HG03159 (cell line): ENCODE measurements around the gene RALGDS.

Experiments used
- ATAC-seq: cut with Tn5 transposase; IDR thresholded peaks from one replicate; pipeline ENCODE4 v1.9.1; 2021; ENCODE audit warnings: mild to moderate bottlenecking, moderate library complexity; ENCODE audit not compliant: unreplicated experiment

RALGDS gene

DNA sequence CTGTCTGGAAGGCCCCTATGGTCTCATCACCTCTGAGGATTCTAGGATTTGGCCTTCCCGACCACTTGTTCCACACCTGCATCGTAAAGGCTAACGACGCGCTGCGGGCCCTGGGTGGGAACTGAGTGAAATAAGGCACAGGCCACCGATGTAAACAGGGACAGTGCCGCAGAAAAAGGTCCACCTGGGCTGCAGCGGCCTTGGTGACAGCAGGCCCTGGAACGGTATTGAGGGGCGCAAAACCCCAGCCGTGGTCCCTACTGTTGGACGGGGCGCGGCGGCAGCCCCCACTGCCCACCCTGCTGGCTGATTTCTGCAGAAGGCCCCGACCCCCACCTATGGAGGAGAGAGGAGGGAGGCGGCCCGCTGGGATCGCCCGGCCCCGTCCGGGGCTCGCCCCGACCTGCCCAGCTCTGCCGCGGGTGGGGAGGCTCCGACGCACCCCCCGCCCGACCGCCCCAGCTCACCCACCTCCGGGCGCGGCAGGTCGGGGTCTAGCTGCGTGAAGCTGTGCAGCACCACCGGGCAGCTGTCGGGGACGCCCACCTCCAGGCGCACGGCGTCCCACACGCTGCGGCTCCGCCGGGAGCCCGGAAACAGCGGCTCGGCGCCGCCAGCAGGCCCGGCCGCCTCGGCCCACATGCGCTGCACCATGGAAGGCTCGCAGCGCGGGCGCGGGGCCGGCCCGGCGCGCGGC, 391 bp downstream of the RALGDS start:
- peak; percentile 15 for ATAC-seq

DNA sequence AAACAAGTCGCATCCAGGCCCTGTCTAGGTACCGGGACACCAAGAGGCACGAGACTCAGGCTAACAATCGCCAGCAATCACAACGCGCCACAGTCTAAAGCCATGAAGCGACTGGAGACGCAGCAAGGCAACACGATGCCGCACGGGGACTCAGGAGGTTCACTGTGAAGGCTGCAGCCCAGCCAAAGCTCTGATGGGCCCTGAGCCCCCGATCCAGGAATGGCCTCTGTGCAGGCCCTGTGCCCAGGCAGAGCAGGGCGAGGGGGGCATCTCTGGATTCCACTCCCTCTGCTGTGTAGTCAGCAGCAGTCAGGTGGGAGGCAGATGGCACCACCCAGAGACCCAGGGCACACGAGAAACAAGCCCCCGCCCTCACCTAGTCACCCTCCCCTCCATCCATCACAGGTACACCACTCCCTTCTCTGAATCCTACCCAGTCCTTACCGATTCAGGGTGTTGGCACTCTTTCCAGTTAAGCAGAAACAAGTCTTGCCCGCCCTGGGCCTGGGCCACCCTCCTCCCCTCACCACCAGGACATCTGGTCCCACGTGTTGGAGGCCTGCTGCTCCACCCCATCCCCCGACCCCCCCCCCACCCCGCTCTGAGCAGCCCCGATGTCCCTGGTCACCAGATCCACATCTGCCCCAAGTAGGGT, 1.1 kb downstream of the RALGDS start:
- no peak for ATAC-seq

DNA sequence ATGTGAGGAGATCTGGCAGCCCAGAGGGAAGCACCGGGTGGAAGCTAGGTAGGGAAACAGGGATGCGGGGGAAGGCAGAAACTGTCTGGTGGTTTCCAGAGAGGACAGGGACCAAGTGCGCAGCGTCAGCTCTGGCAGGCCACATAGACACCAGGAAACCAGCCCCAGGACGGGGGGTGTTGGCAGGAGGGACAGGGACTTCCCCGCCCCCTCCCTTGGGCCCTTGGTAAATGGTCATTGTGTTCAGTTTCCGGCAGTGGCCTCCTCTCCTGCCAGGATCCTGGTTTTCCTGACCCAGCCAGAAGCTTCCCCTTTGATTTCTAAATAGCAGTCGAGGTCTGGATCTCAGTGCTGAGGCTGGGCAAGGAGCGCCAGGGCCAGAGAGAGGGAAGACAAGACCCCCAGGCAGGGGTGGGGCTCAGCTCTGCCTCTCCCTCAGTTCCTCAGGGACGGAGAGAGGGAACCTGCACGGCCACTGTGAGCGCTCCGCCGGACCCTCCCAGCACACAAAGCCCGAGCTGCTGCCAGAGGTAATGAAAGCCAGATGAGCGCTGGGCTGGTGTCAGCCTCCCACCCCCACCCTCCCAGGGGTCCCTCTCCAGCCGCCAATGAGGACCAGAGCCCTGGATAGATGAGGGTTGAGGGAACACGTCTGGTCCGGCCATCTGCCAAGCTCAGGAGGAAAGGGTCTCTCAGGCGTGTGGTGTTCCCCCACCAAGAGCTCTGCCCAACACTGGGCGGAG, 1.8 kb downstream of the RALGDS start:
- ATAC-seq, result no peak

DNA sequence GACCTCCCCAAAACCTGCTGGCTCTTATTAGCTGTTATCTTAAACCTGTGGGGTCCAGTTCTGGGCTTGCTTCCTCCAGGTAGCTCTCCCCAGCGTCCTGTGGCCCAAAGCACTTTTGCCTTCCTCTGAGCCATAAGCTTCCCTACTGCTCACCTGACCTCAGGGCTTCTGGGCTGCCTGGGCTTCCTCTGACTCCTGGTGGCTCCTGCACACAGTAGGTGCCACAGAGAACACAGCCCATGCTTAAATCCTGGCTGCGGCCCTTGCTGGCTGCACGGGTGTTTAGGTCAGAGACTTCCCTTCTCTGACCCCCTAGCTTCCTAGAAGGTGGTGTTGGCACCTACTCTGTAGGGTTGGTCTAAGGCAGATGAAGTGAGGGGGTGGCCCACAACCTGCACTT, 2.5 kb downstream of the RALGDS start:
- no peak for ATAC-seq

DNA sequence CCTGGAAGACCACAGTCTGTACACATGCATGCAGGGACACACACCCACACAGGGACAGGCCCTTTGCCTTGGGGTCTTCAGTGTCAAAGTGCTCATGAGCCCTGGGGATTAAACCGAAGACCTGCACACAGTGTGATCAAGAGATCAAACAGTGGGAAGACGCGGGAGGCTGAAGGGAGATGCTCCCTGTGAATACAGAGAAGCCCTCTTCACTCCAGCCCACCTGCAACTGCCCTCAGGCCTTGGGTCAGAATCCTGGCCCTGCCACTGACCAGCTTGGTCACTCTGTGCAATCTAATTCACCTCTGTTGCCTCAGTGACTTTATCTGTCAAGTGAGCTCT, 2.9 kb downstream of the RALGDS start:
- no peak for ATAC-seq

DNA sequence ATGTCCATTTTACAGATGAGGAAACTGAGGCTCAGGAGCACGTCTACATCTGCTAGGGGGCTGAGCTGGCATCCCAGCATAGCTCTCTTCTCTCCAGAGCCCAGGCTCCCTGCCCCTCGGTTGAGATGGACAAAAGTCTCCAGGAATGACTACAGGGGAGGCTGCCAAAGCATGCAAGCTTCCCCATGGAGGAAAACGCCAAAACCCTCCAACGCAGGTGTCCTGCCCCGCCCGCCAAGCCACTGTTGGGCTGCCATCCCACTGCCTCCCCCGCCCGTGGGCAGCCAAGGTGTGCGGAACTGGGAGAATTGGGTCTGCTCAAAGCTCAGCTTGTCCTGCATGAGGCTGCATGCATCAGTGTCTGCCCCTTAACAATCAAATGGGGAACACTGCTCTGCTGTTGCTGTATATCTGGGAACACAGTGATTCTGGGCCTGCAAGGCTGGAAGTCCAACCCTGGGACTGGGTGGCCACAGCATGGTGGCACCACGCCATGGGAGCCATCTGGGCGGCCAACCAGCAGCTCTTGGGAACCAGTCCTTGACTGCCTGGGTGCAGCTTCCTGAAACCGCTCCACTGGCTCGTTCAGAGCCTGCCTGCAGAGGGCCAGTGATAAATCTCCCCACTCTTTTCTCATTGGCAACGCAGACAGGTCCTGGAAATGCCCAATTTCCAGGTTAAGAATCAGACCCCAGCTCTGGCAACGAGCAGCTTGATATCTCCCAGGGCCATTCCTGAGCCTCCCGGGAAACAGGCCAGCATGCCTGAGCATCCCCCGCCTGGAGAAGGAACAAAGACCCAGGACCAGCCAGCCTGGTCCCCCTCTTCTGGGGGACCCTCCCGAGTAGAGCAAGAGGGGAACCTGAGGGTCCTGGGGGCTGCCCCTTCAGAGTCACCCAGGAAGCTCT, 3.5 kb downstream of the RALGDS start:
- no peak for ATAC-seq

DNA sequence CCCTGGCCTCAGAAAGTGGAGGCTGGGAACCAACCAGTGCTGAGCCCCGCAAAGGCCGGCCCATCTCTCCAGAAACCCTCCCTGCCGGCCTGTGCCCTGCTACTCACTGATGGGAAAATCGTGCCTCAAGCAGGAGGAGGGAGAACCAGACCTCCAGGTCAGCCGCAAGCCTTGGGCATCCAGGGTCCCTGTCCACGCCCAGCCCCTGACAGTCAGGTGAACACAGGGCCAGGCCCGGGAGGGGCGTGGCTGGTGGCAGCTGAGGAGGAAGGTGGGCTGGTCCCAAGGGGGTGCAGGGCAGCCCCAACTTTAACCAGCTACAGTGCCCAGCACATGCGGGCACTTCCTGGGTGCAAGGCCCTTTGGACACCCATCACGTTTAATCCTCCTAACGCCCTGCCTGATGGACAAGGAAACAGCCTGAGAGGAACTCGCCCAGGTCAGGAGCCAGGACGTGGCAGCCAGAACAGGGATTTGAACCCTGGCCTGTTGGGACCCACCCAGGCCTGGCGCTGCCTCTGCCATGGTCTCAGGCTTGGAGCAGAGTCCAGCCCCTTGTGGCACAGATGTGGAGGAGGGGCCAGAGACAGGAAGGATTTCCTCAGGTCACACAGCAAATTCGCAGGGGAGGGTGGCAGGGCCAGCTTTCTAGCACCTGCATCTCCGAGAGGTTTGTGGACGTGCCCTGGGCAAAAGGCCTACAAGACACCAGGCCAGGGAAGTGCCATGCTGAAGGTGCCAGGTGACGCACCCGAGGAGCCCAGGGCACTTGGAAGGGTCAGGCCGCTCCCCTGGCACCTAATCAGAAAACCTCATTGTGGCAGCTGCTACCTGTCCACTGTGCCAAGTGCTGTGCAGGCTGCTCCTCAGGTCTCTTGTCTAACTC, 4.5 kb downstream of the RALGDS start:
- no peak for ATAC-seq

DNA sequence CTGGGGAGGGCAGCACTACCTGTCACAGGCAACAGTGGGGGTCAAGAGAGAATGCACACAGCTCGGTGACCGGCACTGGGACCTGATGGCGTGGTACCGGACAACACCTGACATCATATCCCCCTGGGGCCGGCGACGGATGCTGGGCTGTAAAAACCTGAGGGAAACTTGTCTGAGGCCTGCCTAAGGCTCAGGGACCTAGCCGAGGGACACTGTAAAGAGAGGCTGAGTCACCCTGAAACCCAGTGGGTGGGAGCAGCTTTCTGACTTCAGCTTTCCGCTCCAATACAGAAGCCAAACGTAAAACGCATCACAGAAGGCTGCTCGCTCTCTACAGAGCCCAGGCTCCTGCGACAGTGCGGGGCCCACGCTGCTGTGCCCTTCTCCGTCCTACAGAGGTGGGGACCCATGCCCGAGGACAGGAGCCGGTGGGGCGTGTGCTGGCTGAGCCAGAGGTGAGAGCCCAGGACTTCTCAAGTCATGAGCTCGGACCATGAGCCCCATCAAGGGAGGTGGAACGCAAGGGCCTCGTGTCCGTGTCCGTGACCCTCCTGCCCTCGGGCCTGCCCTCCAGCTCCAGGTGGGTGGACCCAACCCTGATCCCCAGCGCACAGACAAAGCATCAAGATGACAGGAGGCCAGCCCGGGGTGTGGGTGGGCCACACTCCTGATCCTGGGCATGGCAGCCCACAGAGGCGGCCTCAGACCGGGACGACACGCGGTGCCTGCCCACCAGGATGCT, 5.3 kb downstream of the RALGDS start:
- ATAC-seq, result peak; percentile 80

DNA sequence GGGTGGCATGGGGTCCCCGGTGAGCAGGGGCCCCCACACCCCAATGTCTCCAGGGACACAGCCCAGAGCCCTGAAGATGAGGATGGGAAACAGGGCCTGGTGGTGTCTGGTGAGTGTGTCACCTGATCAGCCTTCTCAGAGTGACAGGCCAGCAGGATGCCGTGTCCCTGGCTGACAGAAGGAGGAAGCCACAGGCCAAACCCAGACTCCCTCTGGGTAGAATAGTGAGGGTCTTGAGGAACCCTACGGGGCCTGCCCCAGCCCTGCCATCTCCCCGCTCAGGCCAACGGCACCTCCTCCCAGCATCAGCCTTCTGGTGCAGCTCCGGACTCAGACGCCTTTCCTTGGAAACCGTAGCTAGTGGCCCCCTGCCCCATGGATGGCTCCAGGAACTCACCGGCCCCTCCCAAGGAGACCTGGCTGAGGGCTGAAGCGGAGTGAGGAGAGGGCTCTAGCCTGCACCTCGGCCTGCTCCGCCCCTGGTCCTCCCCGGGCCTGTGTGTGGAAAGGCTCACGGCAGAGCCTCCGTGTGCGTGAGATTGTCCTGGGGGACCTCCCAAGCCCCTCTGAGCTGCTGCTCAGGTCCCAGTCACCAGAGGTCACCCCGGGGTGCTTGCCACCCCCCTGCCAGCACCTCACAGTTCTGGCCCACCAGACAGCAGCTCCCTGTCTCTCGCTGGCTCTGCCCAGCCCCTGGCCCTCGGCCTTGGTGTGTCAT, 6.0 kb downstream of the RALGDS start:
- no peak for ATAC-seq

DNA sequence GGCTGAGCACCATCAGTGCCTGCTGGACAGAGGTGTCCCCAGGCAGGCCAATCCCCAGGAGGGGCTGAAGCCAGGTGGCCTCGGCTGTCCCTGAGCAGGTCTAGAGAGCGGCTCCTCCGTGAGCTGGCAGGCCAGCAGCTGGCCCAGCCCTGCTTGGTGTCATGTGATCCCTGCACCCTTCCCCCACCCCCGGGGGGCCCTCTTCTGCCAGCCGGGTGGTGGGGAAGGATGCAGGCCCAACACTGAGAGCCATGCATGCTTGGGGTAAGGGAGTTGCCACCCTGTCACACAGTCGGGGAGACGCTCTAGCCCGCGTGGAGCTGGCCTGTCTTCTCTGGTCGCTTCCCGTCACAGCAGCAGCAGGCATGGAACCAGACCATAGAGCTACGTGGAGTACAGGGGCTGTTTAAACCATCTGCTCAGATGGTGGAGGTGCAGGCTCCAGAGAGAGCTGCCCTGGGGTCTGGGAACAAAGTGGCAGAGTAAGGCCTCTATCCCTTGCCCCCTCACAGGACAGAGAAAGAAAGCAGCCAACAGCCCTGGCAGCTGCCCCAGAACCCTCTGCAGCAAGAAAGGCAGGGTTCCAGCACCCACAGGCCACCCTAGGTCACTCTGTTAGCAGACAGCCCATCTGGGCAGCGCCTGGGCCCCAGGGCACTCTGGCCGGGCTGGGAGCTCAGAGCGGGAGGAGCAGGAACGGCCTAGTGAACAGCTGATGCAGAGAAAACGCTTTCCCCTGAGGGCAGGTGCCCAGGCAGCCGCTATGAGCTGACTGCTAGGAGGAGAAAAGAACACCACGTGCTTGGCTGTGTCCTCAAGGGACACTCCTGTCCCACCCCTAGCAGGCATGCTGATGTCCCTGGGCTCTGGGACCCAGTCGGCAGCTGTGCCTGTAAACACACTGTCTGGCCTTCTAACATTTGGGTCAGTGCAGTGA, 6.8 kb downstream of the RALGDS start:
- ATAC-seq, result no peak

DNA sequence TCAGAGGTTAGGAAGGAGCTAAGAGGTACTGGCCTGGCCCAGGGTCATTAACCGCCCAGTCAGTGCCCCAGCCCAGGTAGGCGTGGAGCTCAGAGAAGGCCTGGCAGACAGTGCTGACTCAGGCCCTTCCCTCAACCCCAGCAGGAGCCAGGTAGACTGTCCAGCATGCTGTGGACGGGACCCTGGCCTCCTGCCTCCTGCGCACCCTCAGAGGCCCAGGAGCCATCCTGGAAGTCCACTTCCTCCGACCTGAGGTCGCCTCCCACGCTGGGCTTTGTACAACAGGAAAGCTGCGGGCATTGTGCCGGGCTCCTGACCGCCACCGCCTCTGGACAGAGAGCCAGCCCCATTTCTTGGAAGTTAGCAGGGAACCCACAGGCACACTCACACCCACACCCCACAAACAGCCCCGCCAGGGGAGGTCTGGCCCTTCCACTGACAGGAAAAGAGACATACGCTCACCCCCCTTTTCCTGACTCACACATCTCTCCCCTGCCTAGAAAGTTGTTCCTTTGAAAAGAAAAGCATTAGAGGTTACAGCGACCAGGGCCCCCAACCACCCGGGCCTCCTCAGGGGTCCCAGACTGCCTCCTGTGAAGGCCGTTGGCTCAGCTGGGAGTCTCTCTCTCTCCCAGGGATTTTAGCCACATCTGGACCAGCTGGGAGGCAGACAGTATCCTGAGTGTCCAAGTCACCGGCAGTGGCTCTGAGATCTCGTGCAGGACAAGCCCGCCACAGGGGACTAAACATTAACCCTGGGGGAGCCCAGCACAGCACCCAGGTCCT, 7.7 kb downstream of the RALGDS start:
- ATAC-seq, result no peak

DNA sequence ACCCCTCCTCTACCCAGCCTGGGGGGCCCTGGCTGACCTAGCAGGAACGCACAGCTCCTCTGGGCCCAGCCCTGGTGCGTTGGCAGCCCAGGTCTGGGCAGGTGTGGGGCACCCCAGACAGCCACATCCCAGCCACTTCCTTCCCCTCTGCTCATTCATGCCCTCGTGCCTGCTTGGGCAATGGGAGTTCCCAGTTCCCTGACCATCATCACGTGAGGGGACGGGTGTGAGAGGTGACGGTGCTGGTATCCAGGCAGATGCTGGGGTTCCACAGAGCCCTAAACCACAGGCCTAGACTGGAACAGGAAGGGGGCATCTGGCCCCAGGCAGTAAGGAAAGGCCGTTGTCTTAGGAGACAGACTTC, 8.4 kb downstream of the RALGDS start:
- no peak for ATAC-seq

DNA sequence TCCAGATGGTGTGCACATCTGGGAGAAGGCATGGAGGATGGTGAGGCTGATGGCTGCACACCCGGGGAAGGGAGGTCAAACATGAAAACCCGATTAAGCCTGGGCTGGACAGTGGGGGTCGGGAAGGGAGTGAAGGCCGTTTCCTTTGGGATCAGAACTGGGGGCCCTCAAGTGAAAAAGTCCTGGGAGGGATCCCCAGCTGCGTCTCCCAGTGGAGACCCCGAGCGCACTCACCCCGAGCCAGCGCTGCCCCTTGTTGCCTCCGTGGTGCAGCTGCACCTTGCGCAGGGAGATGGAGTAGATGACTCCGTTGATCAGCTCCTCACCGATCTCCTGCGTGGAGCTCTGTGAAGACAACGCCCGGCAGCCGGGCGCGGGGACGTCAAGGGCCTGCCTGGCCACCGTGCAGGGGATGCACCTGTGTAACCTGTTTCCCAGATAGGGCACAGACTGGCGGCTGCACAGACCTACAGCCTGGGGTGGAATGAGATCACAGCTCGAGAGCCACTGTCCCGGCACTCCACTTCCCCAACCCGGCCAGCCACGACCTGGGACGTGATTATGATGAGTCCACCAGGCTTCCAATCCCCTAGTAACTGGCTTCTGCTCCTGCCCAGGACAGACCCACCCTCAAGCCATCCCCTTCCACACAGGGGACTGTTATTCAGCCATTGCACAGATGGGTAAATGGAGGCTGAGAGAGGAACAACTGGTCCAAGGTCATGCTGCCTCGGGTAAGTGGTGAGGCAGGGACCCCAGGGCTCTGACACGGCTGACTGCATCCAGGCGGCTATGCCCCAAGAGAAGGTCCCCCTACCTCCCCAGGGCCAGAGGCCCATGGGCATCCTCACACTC, 9.0 kb downstream of the RALGDS start:
- ATAC-seq, result no peak

DNA sequence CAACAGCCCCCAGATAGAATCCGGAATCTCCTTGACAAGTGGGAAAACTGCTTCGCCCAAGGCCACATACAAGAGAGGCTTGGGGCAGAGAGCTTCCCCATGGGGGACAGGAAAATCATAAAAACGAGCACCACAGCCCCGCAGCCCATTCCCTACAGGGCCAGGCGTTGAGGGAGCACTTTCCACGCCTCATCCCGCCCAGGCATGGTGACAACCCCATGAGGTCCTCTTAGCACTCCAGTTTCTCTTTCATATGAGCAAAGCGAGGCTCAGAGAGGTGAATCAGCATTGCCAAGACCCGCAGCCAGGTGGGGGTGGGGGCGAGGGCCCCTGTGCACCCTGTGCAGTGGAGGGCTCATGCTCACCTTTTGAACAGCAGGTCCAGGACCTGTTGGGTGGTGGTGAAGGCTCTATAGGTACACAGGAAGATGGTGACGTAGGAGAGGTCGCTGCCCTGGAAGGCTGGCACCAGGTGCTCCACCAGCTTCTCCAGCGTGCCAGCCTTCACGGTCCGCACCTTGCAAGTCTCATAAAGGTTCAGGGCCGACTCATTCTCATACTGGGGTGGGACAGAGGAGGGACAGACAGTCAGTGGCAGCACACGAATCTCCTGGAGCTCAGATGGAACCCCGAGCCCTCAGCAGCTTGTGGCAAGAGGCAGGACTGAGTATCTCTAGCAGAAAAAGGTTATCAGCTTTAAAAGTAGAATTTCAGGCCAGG, 10.9 kb downstream of the RALGDS start:
- ATAC-seq, result no peak

DNA sequence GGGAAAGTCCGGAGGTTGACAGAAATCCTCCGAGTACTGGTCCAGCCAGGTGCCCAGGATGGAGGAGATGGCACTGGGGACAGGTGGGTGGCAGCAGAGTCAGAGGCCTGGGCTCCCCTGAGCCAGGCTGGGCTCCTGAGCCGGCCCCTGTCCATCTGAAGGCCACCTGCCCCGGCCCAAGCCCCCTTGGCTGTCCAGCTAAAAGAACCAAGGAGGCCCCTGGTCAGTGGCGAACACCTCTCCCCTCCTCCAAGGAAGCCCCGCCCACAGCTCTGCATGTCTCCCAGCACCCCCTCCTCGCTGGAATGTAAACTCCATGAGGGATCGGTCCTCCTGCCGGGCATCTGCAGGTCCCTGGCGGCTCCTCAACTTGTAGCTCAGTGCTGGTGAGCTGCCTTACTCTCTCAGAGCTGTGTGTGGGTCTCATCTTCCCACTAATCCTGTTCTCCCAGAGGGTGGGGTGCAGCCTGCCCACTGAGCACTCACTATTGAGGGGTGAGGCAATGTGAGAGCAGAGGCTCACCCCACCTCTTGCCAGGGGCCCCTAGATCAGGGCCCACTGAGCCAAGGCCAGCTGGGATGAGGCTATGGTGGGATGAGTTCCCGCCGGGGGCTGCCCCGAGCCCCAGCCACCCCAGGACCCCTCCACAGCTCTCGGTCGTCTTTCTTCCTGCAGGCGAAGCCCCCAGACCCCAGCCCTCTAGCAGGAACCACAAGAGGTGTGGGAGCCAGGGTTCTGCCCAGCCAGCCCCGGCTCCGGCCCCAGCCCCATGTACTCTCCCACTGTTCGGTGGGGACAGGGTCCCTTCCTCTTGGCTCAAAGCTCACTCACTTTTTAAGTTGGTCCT, 12.0 kb downstream of the RALGDS start:
- no peak for ATAC-seq
